Head of caudate nucleus (tissue), 42 donors: Measurements from ENCODE around the gene URB1.

Source experiments
- DNase-seq, 42 donors: peaks; one replicate each; pipeline versions ENCODE4 v3.0.0 to v3.0.0-alpha.2; 2020 to 2021; ENCODE audit warnings: mixed read lengths in 7 of 42
- intact Hi-C: fragments of 100-400 bp; cut with DNase I; formaldehyde crosslinking; loops from one replicate; pipeline ENCODE4 v1.15.0; 2022

Gene URB1

DNA sequence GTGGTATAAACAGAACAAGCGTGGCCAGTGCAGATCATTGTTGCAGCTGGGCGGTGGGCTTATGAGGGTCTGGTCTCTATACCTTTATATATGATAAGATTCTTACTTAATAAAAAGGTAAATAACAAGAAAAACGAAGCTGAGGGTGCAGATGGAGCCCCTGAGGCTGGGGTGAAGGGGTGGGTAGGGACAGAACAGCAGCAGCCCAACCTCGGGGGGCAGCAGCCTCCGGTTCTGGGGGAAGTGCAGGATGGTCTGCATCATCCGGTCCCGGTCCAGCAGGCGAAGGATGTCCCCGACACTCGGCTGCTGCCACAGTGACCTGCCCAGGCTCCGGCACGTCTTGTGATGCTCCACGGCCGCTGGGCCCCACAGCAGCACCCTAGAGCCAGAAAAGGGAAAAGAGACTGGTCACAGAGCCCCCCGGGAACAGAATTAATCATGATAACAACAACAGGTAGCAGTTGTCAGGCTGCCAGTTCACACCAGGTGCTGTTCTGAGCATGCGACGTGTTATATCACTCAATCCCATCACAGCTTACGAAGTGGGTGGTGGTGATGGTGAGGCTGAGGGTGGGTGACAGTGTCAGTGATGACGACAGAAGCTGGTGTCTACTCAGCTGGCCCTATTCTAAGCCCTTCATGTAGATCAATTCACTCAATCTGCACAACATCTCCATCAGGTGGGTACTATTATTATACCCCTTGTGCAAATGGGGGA lies 58.7 kb downstream of the URB1 start:
- DNase-seq = peak in 28 of 42 donors; percentile 14 to 84 (median 54)
- intact Hi-C loops = no loop called here

- intact Hi-C loops = no loop called here
- no peak for DNase-seq
Measured at GRCh38 chr21:32332463-32332951, 60.3 kb downstream of the URB1 start.

GRCh38 chr21:32331444-32332305 lies 61.1 kb downstream of the URB1 start:
- intact Hi-C loops = no loop called here

GRCh38 chr21:32330784-32331311 lies 62.0 kb downstream of the URB1 start:
- peak in 7 of 42 donors; percentile 27 to 59 (median 30) for DNase-seq
- intact Hi-C loops = no loop called here

More at GRCh38 chr21:32331444-32332305, 61.1 kb downstream of the URB1 start:
- peak in 8 of 42 donors; percentile 17 to 56 (median 36) for DNase-seq

DNA sequence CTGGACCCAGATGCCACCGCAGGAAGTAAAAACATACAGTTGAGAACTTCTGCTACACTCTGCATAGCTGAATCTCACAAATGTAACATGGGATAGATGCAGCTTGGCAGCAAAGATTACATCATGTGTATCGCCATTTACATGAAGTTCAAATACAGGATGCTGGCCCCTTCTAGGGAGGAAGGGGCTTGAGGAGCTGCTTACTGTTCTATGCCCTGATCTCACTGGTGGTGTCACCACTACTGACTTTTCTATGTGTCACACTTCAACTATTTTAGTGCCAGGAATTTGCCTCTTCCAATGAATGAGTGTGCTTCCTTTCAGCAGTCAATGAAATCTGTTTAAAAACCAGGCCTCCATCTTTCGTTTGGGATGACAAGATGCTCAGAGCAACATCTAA lies 63.0 kb downstream of the URB1 start:
- DNase-seq = peak in 2 of 42 donors; percentile 9 to 10
- intact Hi-C loops = no loop called here

DNA sequence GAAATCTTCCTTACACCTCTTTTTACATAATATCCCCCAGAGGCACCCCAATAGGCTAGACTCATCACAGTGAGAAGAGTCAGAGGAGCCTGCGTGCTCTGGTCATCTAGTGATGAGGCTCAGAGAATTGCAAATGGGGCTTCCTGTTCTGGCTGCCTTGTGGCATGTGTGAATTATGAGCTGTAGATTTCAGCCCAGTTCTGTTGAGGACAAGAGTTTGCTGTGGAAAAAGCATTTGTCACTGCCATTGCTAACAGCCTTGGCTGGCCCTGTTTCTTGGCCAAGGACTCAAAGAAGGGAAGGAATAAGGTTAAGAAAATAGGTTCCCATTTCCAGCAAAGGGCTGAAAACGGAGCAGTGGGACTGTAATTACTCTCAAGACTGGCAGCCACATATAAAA lies 63.5 kb downstream of the URB1 start:
- intact Hi-C loops = no loop called here
- peak in 7 of 42 donors; percentile 10 to 52 (median 21) for DNase-seq

GRCh38 chr21:32328595-32328994 lies 64.2 kb downstream of the URB1 start:
- intact Hi-C loops = no loop called here

GRCh38 chr21:32325706-32326105 lies 67.1 kb downstream of the URB1 start:
- intact Hi-C loops = no loop called here
- DNase-seq = peak in 18 of 42 donors; percentile 29 to 62 (median 40)

More at GRCh38 chr21:32328595-32328994, 64.2 kb downstream of the URB1 start:
- DNase-seq = no peak

- intact Hi-C loops = no loop called here
- DNase-seq = peak in 3 of 42 donors; percentile 16 to 30 (median 18)
Measured at GRCh38 chr21:32322676-32323075, 70.1 kb downstream of the URB1 start.

DNA sequence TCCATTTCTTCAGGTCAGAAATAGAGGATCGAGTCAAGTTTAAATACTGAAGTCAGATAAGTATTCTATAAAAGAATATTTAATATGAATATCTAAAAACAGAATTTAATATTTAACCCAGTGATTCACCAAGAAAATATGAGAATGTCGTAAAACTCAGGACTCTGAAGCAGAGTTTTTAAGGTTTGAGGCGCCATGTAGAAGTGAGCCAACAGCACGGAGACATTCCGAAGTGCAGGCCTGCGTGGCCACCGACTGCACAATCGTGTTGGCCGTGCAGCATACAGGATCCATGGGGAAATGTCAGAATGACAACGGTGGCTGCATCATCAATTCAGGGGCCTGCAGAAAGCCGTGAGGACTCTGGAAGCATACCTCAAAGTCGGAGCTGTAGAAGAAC lies 70.7 kb downstream of the URB1 start:
- DNase-seq = peak in 3 of 42 donors; percentile 10 to 21 (median 15)
- intact Hi-C loops = no loop called here

DNA sequence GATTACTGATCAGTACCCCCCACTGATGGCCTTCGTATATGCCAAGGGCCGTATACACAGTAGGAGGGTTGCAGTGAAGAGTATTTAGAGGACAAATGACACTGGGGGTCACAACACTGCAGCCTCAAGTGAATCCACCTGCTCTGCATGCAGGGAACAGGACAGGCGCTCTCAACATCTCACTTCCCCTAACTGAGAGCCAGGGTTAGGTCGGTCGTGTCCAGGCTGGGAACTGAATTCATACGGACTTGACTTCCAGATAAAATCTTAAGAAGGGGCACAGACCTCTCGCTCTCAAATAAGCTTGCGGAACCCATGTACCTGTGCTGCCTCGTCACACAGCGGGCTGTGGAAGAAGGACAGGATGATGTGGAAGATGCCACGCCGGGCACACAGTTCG lies 71.3 kb downstream of the URB1 start:
- peak in 3 of 42 donors; percentile 12 to 21 (median 15) for DNase-seq
- intact Hi-C loops = no loop called here

- intact Hi-C loops = no loop called here
- DNase-seq = peak in 2 of 42 donors; percentile 23 to 42
Measured at GRCh38 chr21:32320726-32321125, 72.1 kb downstream of the URB1 start.

GRCh38 chr21:32320059-32320458 lies 72.8 kb downstream of the URB1 start:
- DNase-seq = peak in 2 of 42 donors; percentile 28 to 46
- intact Hi-C loops = no loop called here

GRCh38 chr21:32319012-32319411 lies 73.8 kb downstream of the URB1 start:
- intact Hi-C loops = no loop called here
- peak in 2 of 42 donors; percentile 21 to 36 for DNase-seq

- intact Hi-C loops = no loop called here
- peak in 3 of 42 donors; percentile 14 to 42 (median 31) for DNase-seq
Measured at GRCh38 chr21:32317726-32318125, 75.1 kb downstream of the URB1 start.

- peak in 3 of 42 donors; percentile 13 to 23 (median 13) for DNase-seq
- intact Hi-C loops = no loop called here
Measured at GRCh38 chr21:32316361-32317215, 76.2 kb downstream of the URB1 start.

GRCh38 chr21:32315511-32316281 lies 77.1 kb downstream of the URB1 start:
- peak in 3 of 42 donors; percentile 4 to 28 (median 15) for DNase-seq
- intact Hi-C loops = no loop called here

GRCh38 chr21:32314806-32315205 lies 78.0 kb downstream of the URB1 start:
- intact Hi-C loops = no loop called here
- DNase-seq = peak in 2 of 42 donors; percentile 18 to 35
